HepG2 (cell line): Measurements from ENCODE around the gene GSTP1. TPM values are rescaled to one million over a fixed set of nuclear protein-coding genes. Genes with fewer than 3 reads are reported as not detected.
"Not testable (repeated sequence)": the region's sequence is repeated elsewhere in the genome, so short reads cannot be mapped to it uniquely, and the experiment has no call there.

Source experiments
- ATAC-seq: fragments of 200-7000 bp; cut with Tn5 transposase; 3 replicates; pipeline ENCODE4 v1.9.1; 2020; ENCODE audit warnings: mild to moderate bottlenecking, moderate library complexity
- BruUV-seq: library from RNA; stranded (reverse); fragments of 400-500 nt; replicated peaks from 2 replicates; lab custom pipeline; 2021; lab: Mats Ljungman, UMichigan
- CTCF ChIA-PET: fragments of 300-600 bp; formaldehyde crosslinking; extraction: SDS; loops from one replicate; lab custom pipeline; 2021; ENCODE audit warnings: low total read pairs, inconsistent platforms, low intra/inter-chr PET ratio; lab: Yijun Ruan, JAX
- POLR2A ChIA-PET: fragments of 350-600 bp; sonication (Branson Sonifier 250); formaldehyde crosslinking; loops from one replicate; lab custom pipeline; 2020; ENCODE audit warnings: antibody characterized with exemption, inconsistent platforms; lab: Yijun Ruan, JAX
- DNase-seq: peaks from one replicate; pipeline ENCODE4 v3.0.0-alpha.2; 2015; ENCODE audit warnings: low spot score
- FAIRE-seq: peaks from 3 replicates; lab custom pipeline; 2011; peaks lifted over from hg19 to GRCh38; lab: Jason Lieb, UNC
- H2AFZ ChIP-seq: one replicate; pipeline ENCODE4 v1.6.1; 2011; ENCODE audit warnings: low read length, inconsistent platforms
- H3K27ac ChIP-seq: fragments of 300-600 bp; 3 replicates; pipeline ENCODE4 v1.8.0; 2011; ENCODE audit warnings: mixed run types, mild to moderate bottlenecking, mixed read lengths, low read length, inconsistent platforms; ENCODE audit not compliant: insufficient read depth; ENCODE audit errors: extremely low read length
- H3K27me3 ChIP-seq, 2 experiments: fragments of 200-600 bp in 1 of 2; 2 replicates in 1 of 2; 3 replicates in 1 of 2; pipeline versions ENCODE4 v1.6.0 to v1.8.0; 2011; ENCODE audit warnings: low read length in 2 of 2, mild to moderate bottlenecking in 2 of 2, moderate library complexity in 2 of 2, inconsistent platforms in 1 of 2; ENCODE audit not compliant: insufficient read depth in 2 of 2, control insufficient read depth in 1 of 2
- H3K36me3 ChIP-seq, 2 experiments: fragments of 200-600 bp in 1 of 2; replicated peaks in 1 of 2; 2 replicates in 1 of 2; 3 replicates in 1 of 2; pipeline versions ENCODE4 v1.5.1 to v1.8.0; 2011; ENCODE audit warnings: low read length in 2 of 2, inconsistent platforms in 1 of 2; ENCODE audit not compliant: insufficient read depth in 2 of 2, control insufficient read depth in 1 of 2
- H3K4me1 ChIP-seq: 2 replicates; pipeline ENCODE4 v1.5.1; 2012; ENCODE audit warnings: low read length, inconsistent platforms; ENCODE audit not compliant: insufficient read depth
- H3K4me2 ChIP-seq: 2 replicates; pipeline ENCODE4 v1.6.0; 2011; ENCODE audit warnings: low read depth, low read length, inconsistent platforms
- H3K4me3 ChIP-seq, 3 experiments: fragments of 200-600 bp in 1 of 3; sonication (generic), shearing (Covaris generic) in 1 of 3; replicated peaks in 1 of 3; 2 replicates each; pipeline ENCODE4 v1.5.1; 2011 to 2016; ENCODE audit warnings: low read length in 3 of 3, inconsistent platforms in 2 of 3, low read depth in 2 of 3, mild to moderate bottlenecking in 2 of 3, control low read depth in 1 of 3, mixed read lengths in 1 of 3; ENCODE audit not compliant: insufficient read depth in 1 of 3
- H3K79me2 ChIP-seq: one replicate; pipeline ENCODE4 v1.6.1; 2011; ENCODE audit warnings: low read length, inconsistent platforms; ENCODE audit not compliant: insufficient read depth
- H3K9ac ChIP-seq: 2 replicates; pipeline ENCODE4 v1.6.0; 2011; ENCODE audit warnings: mild to moderate bottlenecking, low read depth, low read length, inconsistent platforms; ENCODE audit not compliant: insufficient read depth
- H3K9me3 ChIP-seq: 2 replicates; pipeline ENCODE4 v1.5.1; 2012; ENCODE audit warnings: mild to moderate bottlenecking, low read length
- H4K20me1 ChIP-seq: 2 replicates; pipeline ENCODE4 v1.6.0; 2011; ENCODE audit warnings: inconsistent platforms, mild to moderate bottlenecking, low read length, moderate library complexity; ENCODE audit not compliant: insufficient read depth
- EEA1 ChIP-seq: sonication (generic); formaldehyde crosslinking; IDR thresholded peaks from 2 replicates; pipeline ENCODE4 v1.5.1; 2020; ENCODE audit warnings: mild to moderate bottlenecking, missing genetic modification reagents, borderline replicate concordance
- ERF ChIP-seq: IDR thresholded peaks from 2 replicates; pipeline ENCODE4 v1.6.1; 2018; ENCODE audit warnings: missing biosample characterization, missing genetic modification reagents
- KLF6 ChIP-seq: IDR thresholded peaks from 2 replicates; pipeline ENCODE4 v1.8.0; 2016; ENCODE audit warnings: missing biosample characterization, missing genetic modification reagents
- NCOA1 ChIP-seq: sonication (generic); formaldehyde crosslinking; IDR thresholded peaks from 2 replicates; pipeline ENCODE4 v1.9.0; 2021; ENCODE audit warnings: missing genetic modification reagents
- NFYB ChIP-seq: sonication (generic); formaldehyde crosslinking; IDR thresholded peaks from 2 replicates; pipeline ENCODE4 v1.4.0; 2020; ENCODE audit warnings: missing genetic modification reagents
- NFYC ChIP-seq: IDR thresholded peaks from 2 replicates; pipeline ENCODE4 v1.6.1; 2016; ENCODE audit warnings: missing genetic modification reagents, missing compliant biosample characterization
- ONECUT2 ChIP-seq: sonication (generic); formaldehyde crosslinking; IDR thresholded peaks from 2 replicates; pipeline ENCODE4 v1.4.0; 2020; ENCODE audit warnings: missing genetic modification reagents
- POGZ ChIP-seq: sonication (generic); formaldehyde crosslinking; IDR thresholded peaks from 2 replicates; pipeline ENCODE4 v1.4.0; 2020; ENCODE audit warnings: mild to moderate bottlenecking, missing genetic modification reagents
- SMYD3 ChIP-seq: sonication (generic); formaldehyde crosslinking; IDR thresholded peaks from 2 replicates; pipeline ENCODE4 v1.8.1; 2023; ENCODE audit warnings: mild to moderate bottlenecking, missing genetic modification reagents
- SP2 ChIP-seq: sonication (generic); formaldehyde crosslinking; IDR thresholded peaks from 2 replicates; pipeline ENCODE4 v1.5.1; 2020; ENCODE audit warnings: mild to moderate bottlenecking, missing genetic modification reagents
- ZBTB38 ChIP-seq: sonication (generic); formaldehyde crosslinking; IDR thresholded peaks from 2 replicates; pipeline ENCODE4 v1.5.1; 2020; ENCODE audit warnings: mild to moderate bottlenecking, missing genetic modification reagents
- ZNF121 ChIP-seq: sonication (generic); formaldehyde crosslinking; IDR thresholded peaks from 2 replicates; pipeline ENCODE4 v1.5.0; 2020; ENCODE audit warnings: mild to moderate bottlenecking, missing genetic modification reagents
- ZNF484 ChIP-seq: sonication (generic); formaldehyde crosslinking; IDR thresholded peaks from 2 replicates; pipeline ENCODE4 v1.5.1; 2020; ENCODE audit warnings: mild to moderate bottlenecking, low read depth, missing genetic modification reagents, borderline replicate concordance
- ZNF646 ChIP-seq: sonication (generic); formaldehyde crosslinking; IDR thresholded peaks from 2 replicates; pipeline ENCODE4 v1.9.0; 2021; ENCODE audit warnings: mild to moderate bottlenecking, missing genetic modification reagents
- ZSCAN12 ChIP-seq: sonication (generic); formaldehyde crosslinking; IDR thresholded peaks from 2 replicates; pipeline ENCODE4 v1.9.0; 2021; ENCODE audit warnings: mild to moderate bottlenecking, missing genetic modification reagents
- WGBS: methylation state at CpG from one replicate; pipeline ENCODE4 v1.1.6; 2017; ENCODE audit warnings: low lambda C conversion rate; 5-methylcytosine and 5-hydroxymethylcytosine counted together
- in situ Hi-C: cut with HindIII; loops from 2 replicates; pipeline ENCODE4 v1.10.0; 2017; ENCODE audit warnings: low pct_unique_long_range_greater_than_20kb; ENCODE audit not compliant: extremely low pct_ligation_motif_present
- intact Hi-C: fragments of 100-400 bp; cut with micrococcal nuclease; formaldehyde crosslinking; loops from one replicate; pipeline ENCODE4 v1.10.0; 2022; ENCODE audit not compliant: unreplicated experiment
- polyA plus RNA-seq, 8 experiments: library from polyadenylated mRNA; depleted of rRNA in 3 of 8; stranded (reverse) in 7 of 8; unstranded in 1 of 8; fragments of >200 nt; fragmentation: Illumina TruSeq in 4 of 8; extraction: Trizol in 4 of 8; gene quantifications; 2 replicates each; pipeline versions ENCODE4 v1.2.1 to v1.2.3, GENCODE V29; 2011 to 2016; ENCODE audit warnings: low read depth in 4 of 8, missing spikeins in 1 of 8, mixed read lengths in 1 of 8; ENCODE audit not compliant: insufficient read depth in 1 of 8
- total RNA-seq, 5 experiments: library from RNA; depleted of rRNA; stranded (reverse); fragments of >200 nt; fragmentation: Illumina TruSeq; extraction: Trizol; gene quantifications; 2 replicates each; pipeline ENCODE4 v1.2.3, GENCODE V29; 2016; ENCODE audit warnings: low read depth in 1 of 5

Gene GSTP1
- total and polyA plus RNA-seq, 2 of the 13 experiments (the other 11 are each of a cell fraction or from before 2014, with no cell fraction given), result not detected

GRCh38 chr11:67626131-67626833, 42.7 kb downstream of the GSTP1 start:
- CTCF ChIA-PET, ATAC-seq, FAIRE-seq: not testable (repeated sequence)

GRCh38 chr11:67626970-67627369, 43.4 kb downstream of the GSTP1 start:
- Histone ChIP-seq H3K79me2 (no peaks in the 10 kb centered on the region), H3K36me3 (no peaks in the 10 kb centered on the region), H3K27me3 (no peaks in the 10 kb centered on the region), H3K9me3 (no peaks in the 10 kb centered on the region), H3K4me2 (no peak overlapping the region), H3K27ac (no peak overlapping the region), H3K4me1 (peaks cover 45% of the 10 kb centered on the region), H4K20me1 (no peaks in the 10 kb centered on the region), H2AFZ (no peak overlapping the region), H3K4me3 (no peak overlapping the region), H3K9ac (no peak overlapping the region)
- 97% methylated on average over 9 of the region's 10 CpGs for WGBS
- ChIA-PET CTCF (no interaction called here), POLR2A (interaction anchor here (1.6 kb wide), 1 partner anchor 10 kb away, joined by 5 read pairs; no protein-coding TSS in a partner anchor)
- ATAC-seq (no peak), DNase-seq (no peak), FAIRE-seq (no peak)
- no TSS peak for BruUV-seq
- in situ Hi-C loops (no loop called here), intact Hi-C loops (no loop called here)
- TF ChIP-seq ONECUT2 (CRISPR knock-in tag), result no peak
- no peak for TF ChIP-seq SMYD3 (CRISPR knock-in tag)
- no peak for TF ChIP-seq NCOA1 (CRISPR knock-in tag)
- TF ChIP-seq ZNF646 (CRISPR knock-in tag), result no peak
- TF ChIP-seq ZSCAN12, result no peak
- TF ChIP-seq SP2 (CRISPR knock-in tag), result no peak
- no peak for TF ChIP-seq EEA1 (CRISPR knock-in tag)
- TF ChIP-seq ZNF121 (CRISPR knock-in tag), result no peak
- no peak for TF ChIP-seq ERF (CRISPR knock-in tag)
- no peak for TF ChIP-seq ZNF484
- no peak for TF ChIP-seq POGZ (CRISPR knock-in tag)
- no peak for TF ChIP-seq KLF6

More at GRCh38 chr11:67626131-67626833, 42.7 kb downstream of the GSTP1 start:
- H2AFZ ChIP-seq, BruUV-seq, in situ Hi-C loops, intact Hi-C loops, H3K79me2 ChIP-seq, H3K9me3 ChIP-seq, H3K4me3 ChIP-seq, H3K9ac ChIP-seq, DNase-seq, H4K20me1 ChIP-seq, H3K27ac ChIP-seq, H3K4me2 ChIP-seq, H3K36me3 ChIP-seq, H3K27me3 ChIP-seq: not testable (repeated sequence)
- POLR2A ChIA-PET, result interaction anchor here (1.6 kb wide), 1 partner anchor 9 kb away, joined by 5 read pairs; no protein-coding TSS in a partner anchor
- 94% methylated on average over 9 of the region's 10 CpGs for WGBS
- TF ChIP-seq NFYC, result peak; percentile 64
- TF ChIP-seq ZBTB38 (CRISPR knock-in tag), result 0 out of 2 replicates have a peak, but pooled peaks have one; percentile 22
- TF ChIP-seq NFYB (CRISPR knock-in tag), result peak; percentile 70
- peaks cover 38% of the 10 kb centered on the region for H3K4me1 ChIP-seq
